Left lung (tissue), 10 donors: ENCODE results near the gene BHLHE41. TPM values are rescaled to one million over a fixed set of nuclear protein-coding genes. Genes with fewer than 3 reads are reported as not detected.

ENCODE experiments used
- ATAC-seq: fragments of 200-7000 bp; cut with Tn5 transposase; one replicate; pipeline ENCODE4 v1.9.1; 2020; ENCODE audit warnings: moderate library complexity
- DNase-seq, 4 donors: peaks; one replicate each; pipeline ENCODE4 v3.0.0-alpha.2; 2013 to 2020
- H3K27ac ChIP-seq, 2 donors: fragments of 200-600 bp; sonication (generic) in 1 of 2; one replicate each; pipeline versions ENCODE4 v1.5.0 to v1.8.0; 2020 to 2021
- H3K27me3 ChIP-seq, 2 donors: fragments of 200-600 bp; sonication (generic) in 1 of 2; one replicate each; pipeline versions ENCODE4 v1.5.0 to v1.8.0; 2020 to 2021
- H3K36me3 ChIP-seq, 2 donors: fragments of 200-600 bp; sonication (generic) in 1 of 2; one replicate each; pipeline versions ENCODE4 v1.5.0 to v1.8.0; 2020 to 2021
- H3K4me1 ChIP-seq, 2 donors: fragments of 200-600 bp; one replicate each; pipeline ENCODE4 v1.8.0; 2021
- H3K4me3 ChIP-seq, 2 donors: fragments of 200-600 bp; sonication (generic) in 1 of 2; one replicate each; pipeline versions ENCODE4 v1.5.0 to v1.8.0; 2020 to 2021; ENCODE audit warnings: mild to moderate bottlenecking in 1 of 2
- H3K9me3 ChIP-seq, 2 donors: fragments of 200-600 bp; sonication (generic) in 1 of 2; one replicate each; pipeline versions ENCODE4 v1.5.0 to v1.8.0; 2020 to 2021
- CTCF ChIP-seq, 2 donors: fragments of 200-600 bp; sonication (generic) in 1 of 2; IDR thresholded peaks; one replicate each; pipeline versions ENCODE4 v1.5.0 to v1.8.0; 2021; ENCODE audit warnings: antibody characterized with exemption in 2 of 2
- intact Hi-C, 2 donors: fragments of 100-400 bp; cut with DNase I; formaldehyde crosslinking; loops; one replicate each; pipeline versions ENCODE4 v1.11.2 to v1.14.2; 2022
- polyA plus RNA-seq, 6 donors: library from polyadenylated mRNA; unstranded; fragments of 120-200 nt; gene quantifications; one replicate each; pipeline ENCODE4 v1.2.1, GENCODE V29; 2013; ENCODE audit not compliant: insufficient read length in 6 of 6
- total RNA-seq, 2 donors: library from RNA; stranded (reverse); fragmentation: NEBNext Ultra II Directional; extraction: Animal tissue kit (Norgen Biotek cat#: 25700); gene quantifications; one replicate each; pipeline ENCODE4 v1.2.1, GENCODE V29; 2021
- donor health status: DM: no; HTN: yes; CAD: no.
- donor health status: DM: no; HTN: no; CAD: no.

Gene BHLHE41
- total and polyA plus RNA-seq, 8 donors: 0.52 to 25.8 (median 0.97) TPM

GRCh38 chr12:26125400-26126339, 833 bp upstream of the BHLHE41 start:
- DNase-seq: peak in 3 of 4 donors; percentile 44 to 89 (median 75)
- peaks cover 38 to 100% of the 10 kb centered on the region in 2 donors for H3K27me3 ChIP-seq
- ATAC-seq: peak; percentile 81
- H3K4me3 ChIP-seq: peak overlapping the region; percentile 37 to 43
- H3K36me3 ChIP-seq: no peaks in the 10 kb centered on the region
- peak overlapping the region; percentile 66 to 84 for H3K27ac ChIP-seq
- no peak for TF ChIP-seq CTCF (IDR thresholded peaks at IDR 0.05)
- H3K4me1 ChIP-seq: peaks cover 0 to 63% of the 10 kb centered on the region in 2 donors
- H3K9me3 ChIP-seq: no peaks in the 10 kb centered on the region
- intact Hi-C loops: no loop called here

DNA sequence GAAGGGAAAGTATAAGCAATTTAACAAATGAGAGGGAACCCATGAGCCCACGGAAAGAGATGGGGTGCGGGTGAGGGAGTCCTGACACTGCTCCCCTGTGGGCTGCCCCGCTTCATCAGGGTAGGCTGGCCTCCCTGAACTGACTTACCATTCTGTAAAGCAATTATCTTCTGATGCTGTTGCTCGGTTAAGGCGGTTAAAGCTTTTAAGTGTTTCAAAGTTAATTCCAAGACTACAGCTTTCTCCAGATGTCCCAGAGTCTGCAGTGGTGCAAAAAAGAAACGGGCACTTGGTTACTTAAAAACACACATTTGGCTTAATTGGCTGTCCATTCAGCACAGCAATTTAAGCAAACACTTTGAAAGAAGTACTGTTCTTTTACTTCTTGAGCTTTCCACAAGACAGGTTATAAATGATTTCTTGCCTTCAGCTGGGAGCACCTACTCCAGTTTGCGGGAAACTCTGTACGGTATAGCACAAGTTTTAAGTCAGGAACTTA, 1.3 kb downstream of the BHLHE41 start:
- no peak for TF ChIP-seq CTCF (IDR thresholded peaks at IDR 0.05)
- H3K9me3 ChIP-seq: no peaks in the 10 kb centered on the region
- H3K4me1 ChIP-seq: peaks cover 0 to 68% of the 10 kb centered on the region in 2 donors
- intact Hi-C loops: no loop called here
- peaks cover 39 to 99% of the 10 kb centered on the region in 2 donors for H3K27me3 ChIP-seq
- peak overlapping the region; percentile 43 to 50 for H3K4me3 ChIP-seq
- DNase-seq (no peak), ATAC-seq (no peak)
- no peak overlapping the region for H3K27ac ChIP-seq
- no peaks in the 10 kb centered on the region for H3K36me3 ChIP-seq

- DNase-seq (peak in 3 of 4 donors; percentile 40 to 85 (median 67)), ATAC-seq (peak; percentile 11)
- no peaks in the 10 kb centered on the region for H3K9me3 ChIP-seq
- peaks cover 0 to 68% of the 10 kb centered on the region in 2 donors for H3K4me1 ChIP-seq
- peak overlapping the region; percentile 43 to 50 for H3K4me3 ChIP-seq
- intact Hi-C loops: no loop called here
- TF ChIP-seq CTCF (IDR thresholded peaks at IDR 0.05): no peak
- H3K27ac ChIP-seq: peak overlapping the region; percentile 52 to 53
- peaks cover 34 to 96% of the 10 kb centered on the region in 2 donors for H3K27me3 ChIP-seq
- H3K36me3 ChIP-seq: no peaks in the 10 kb centered on the region
Measured at GRCh38 chr12:26122681-26123481, 2.0 kb downstream of the BHLHE41 start.

DNA sequence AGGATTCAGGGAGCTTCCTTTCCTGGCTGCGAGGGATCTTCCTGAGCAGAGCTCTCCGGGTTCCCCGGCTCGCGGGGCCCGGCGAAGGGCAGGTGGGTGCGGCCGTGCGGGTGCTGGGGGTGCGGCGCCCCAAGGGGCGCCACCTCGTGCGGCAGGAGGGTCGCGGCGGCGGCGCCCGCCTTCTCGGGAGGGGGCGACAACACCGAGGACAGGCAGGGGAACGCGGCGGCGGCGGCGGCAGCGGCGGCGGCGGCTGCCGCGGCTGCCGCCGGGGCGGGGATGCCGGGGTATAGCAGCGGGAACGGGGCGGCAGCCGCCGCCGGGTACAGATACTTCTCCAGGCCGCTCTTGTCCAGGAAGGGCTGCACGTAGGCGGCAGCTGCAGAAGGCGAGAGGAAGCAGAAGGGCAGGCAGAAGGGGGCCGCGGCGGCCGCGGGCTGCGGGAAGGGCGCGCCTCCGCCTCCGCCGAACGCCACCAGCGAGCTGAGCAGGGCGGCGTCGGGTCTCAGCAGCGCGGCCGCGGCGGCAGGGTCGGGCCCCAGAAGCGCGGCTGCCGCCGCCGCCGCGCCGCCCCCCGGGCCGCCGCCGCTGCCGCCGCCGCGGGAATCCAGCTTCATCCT, 2.7 kb downstream of the BHLHE41 start:
- Histone ChIP-seq H3K27me3 (peaks cover 29 to 89% of the 10 kb centered on the region in 2 donors), H3K27ac (peak overlapping the region; percentile 52 to 53)
- ATAC-seq: no peak

More for the DNA sequence above, 2.7 kb downstream of the BHLHE41 start:
- H3K4me1 ChIP-seq: peaks cover 0 to 66% of the 10 kb centered on the region in 2 donors
- DNase-seq: peak in 1 of 4 donors; percentile 88
- H3K4me3 ChIP-seq: peak overlapping the region; percentile 43 to 50
- intact Hi-C loops: no loop called here
- H3K36me3 ChIP-seq: no peaks in the 10 kb centered on the region
- TF ChIP-seq CTCF (IDR thresholded peaks at IDR 0.05): no peak
- H3K9me3 ChIP-seq: no peaks in the 10 kb centered on the region
